Measurements from ENCODE around the gene KIFC1.

Gene KIFC1

DNA sequence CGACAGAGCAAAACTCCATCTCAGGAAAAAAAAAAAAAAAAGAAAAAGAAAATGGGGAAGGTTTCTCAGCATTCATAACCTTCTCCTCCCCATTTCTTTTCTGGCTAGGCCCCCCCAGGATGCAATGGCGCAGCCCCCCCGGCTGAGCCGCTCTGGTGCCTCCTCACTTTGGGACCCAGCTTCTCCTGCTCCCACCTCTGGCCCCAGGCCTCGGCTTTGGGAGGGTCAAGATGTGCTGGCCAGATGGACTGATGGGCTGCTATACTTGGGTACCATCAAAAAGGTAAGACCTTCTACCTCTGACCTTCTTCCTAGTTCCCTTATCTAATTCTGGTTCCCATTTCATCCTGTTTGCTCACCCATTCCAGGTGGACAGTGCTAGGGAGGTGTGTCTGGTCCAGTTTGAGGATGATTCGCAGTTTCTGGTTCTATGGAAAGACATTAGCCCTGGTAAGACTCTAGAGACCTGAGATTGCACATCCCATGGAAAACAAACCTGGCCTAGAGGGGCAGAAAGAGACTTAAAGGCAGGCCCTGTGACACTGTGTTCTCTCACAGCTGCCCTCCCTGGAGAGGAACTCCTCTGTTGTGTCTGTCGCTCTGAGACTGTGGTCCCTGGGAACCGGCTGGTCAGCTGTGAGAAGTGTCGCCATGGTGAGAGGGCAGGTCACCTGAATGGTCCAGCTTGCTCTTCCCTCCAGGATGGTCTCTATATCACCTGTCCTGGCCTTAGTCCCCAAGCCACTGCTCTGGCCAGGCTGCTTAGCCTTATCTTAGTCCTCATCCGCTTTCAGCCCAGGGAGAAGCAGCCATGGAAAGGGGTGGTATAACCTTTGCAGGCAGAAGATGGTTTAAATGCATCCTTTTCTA lies 20.8 kb downstream of the KIFC1 start:
- no peak for DNase-seq

DNA sequence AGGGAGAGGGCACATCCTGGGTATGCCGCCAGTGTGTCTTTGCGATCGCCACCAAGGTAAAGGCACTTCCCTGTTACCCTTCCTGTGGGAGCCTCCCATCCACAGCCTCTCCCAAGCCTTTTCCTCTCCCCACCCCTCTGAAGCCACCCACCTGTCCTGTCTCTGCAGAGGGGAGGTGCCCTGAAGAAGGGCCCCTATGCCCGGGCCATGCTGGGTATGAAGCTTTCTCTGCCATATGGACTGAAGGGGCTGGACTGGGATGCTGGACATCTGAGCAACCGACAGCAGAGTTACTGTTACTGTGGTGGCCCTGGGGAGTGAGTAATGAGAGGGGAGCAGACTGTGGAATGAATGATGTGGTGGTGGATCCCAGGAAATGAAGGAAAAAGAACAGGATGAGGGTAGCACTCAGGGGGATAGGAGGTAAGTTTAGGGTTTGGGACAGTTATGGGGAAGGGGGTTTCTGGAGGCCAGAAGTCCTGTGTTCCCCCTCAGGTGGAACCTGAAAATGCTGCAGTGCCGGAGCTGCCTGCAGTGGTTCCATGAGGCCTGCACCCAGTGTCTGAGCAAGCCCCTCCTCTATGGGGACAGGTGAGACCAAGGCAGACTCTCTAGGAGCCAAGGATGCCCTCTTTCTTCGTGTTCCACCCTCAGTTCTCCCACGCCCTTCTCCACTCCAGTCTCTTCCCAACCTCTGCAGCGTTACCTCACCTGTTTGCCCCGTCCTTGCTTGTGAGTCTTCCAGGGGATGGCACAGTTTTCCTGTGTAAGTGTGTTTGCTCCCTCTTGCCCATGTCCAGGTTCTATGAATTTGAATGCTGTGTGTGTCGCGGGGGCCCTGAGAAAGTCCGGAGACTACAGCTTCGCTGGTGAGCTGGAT lies 21.9 kb downstream of the KIFC1 start:
- DNase-seq, result no peak

DNA sequence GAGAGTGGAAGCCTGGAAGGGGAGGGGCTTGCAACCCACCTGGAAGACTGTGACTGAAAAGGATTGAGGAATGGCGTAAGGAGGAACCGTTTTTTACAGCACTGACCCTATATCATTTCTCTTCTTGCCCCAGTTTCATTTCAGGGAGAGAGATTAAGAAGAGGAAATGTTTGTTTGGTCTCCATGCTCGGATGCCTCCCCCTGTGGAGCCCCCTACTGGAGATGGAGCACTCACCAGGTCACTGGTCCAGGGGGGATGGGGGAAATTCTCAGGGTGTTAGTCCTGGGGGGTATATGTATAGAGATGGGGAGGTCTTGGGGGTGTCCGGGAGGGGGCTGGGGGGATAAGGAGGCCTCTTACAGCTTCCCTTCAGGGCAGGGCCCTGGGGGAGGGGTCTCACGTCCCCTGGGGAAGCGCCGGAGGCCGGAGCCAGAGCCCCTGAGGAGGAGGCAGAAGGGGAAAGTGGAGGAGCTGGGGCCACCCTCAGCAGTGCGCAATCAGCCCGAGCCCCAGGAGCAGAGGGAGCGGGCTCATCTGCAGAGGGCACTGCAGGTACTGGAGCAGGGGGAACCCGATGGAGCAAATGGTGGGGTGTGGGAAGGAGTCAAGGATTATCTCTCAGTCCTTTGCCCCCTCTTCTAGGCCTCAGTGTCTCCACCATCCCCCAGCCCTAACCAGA lies 23.1 kb downstream of the KIFC1 start:
- DNase-seq, result peak; percentile 30

DNA sequence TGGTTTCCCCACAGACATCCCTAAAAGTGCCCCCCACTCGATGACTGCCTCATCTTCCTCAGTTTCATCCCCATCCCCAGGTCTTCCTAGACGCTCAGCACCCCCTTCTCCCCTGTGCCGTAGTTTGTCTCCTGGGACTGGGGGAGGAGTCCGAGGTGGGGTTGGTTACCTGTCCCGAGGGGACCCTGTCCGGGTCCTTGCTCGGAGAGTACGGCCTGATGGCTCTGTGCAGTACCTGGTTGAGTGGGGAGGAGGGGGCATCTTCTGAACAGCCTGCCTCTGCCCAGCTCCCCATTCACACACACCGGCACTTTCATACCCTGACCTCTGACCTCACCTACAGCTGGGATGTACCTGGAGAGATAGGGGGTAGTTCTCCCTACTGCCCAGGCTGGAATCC lies 24.2 kb downstream of the KIFC1 start:
- DNase-seq, result no peak

DNA sequence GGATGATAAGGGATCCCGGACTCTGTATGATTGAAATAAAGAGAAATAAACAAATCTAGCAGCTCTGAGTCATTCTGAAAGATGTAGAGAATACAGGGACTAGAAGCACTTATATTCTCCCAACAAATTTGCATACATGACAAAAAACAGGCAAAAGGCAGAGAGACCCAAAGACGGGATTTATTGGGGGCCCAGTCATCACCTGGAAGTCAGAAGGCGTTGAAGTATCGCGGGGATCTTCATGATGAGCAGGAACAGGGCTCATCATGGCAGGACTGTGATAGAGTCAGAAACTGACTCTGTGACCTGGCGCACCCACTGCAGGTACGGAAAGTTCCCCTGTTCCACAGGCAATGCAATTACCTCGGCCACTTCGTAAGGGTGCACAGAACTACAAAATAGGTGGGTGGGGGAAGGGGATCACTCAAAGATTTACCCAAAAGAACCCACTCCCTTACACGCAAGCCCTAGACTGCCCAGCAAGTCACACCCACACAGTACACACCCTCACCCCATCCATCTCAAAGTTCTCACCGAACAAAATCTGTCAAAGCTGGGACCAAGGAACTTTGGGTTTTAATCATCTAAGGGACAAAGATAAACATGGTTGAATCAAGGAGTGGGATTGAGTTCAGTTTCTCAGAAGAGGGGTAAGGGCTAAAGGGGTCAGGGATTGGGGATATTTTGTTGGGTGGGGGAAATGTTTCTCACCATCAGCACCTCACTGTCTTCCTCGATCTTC lies 24.9 kb downstream of the KIFC1 start:
- no peak for DNase-seq

DNA sequence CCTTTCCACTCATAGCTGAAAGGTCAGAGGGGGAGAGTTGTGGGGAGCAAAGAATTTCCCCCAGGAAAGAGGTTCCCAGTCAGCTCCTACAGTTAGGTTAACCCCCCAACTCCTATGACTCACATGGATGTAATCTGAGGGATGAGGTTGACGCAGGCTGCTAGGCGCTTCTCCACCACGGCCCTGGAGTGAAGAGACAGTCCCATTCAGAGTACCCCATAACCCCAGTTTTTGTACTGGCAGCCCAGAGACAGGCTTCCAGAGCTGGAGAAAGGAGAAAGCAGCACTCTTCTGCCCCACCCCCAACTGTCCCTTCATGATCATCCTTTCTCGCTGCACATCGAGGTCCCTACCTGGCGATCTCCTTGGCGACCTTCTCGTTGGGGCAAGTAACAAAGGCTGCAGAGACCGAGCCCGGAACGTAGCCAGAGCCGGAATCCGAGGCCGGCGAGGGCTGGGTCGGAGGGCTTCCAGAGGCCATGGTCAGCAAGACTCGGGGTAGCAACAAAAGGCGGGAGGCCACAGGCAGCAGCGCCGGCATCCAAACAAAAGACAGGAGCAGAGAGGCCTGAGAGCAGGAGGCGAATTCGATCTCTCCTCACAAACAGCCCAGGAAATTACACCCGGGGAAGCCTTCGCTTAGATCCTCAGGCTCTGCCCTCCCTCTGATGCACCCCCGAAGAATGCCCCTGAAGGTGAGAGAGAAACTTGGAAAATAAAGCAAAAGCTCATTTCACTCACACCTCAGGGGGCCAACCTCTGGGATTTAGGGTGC lies 25.7 kb downstream of the KIFC1 start:
- peak; percentile 54 for DNase-seq

DNA sequence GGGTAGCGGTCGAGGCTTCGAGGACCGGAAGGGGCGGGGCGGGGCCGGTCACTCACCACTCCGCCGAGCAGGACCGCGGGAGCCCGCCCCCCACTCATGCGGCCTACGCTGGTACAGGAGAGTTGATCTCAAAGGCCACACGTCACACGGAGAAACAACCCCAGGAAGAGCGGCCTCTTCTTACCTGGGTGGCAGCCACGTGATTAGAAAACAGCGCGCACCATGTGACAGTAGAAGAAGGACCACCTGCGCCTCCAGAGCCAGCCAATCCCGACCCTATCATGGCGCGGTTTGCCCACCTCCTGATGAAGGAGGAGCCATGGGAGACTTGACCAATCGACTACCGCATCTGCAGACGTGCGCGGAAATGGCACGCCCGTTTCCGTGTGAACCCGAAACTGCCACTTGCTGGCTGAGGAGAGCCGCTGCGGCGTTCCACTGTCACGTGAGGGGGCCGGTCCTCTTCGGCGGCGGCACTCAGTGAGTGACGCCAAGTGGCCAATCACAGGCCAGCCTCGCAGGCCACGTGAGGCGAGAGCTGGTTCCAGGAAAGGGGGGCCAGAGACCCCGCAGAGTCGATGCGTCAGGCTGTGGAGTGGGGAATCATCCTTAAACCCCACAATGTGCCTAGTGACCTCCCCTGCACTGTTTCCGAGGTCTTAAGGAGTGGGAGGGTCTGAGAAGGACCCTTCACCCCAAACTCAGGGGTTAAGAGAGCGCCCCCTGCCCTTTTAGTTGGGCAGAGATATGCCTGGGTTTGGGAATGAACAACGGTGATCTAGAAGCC lies 26.5 kb downstream of the KIFC1 start, which contains the start of gene CUTA:
Gene CUTA (minus strand): TSS at position 205 of the 787 bp plus-strand sequence. CDS start 107 bp downstream, at position 98.
- DNase-seq, result peak; percentile 100

DNA sequence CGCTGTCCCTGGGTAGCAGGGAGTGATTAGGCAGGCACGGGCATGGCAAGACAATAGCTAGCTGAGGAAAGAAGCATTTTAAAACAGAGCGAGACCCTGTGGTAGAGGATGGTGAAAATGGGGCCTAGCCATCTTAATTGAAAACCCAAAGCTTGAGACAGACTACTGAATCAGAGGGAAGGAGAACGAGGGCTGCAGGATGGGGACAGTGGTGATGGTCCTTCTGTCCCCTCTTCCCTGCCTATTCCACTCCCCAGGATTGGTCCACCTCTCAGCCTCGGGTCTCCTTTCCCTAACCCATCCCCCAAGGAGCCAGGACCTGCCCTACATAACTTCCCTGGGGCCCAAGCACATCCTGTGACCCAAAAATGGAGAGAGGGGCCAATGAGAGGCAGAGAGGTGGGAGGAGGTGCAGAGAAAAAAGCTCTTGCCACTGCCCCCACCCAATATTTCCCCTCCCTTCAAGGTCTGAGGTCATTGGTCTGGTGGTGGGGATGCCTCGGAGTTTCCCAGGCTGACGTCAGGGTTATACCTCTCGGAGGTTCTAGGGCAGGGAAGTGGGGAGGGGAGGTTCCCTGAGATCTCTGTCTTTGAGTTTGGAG lies 27.2 kb downstream of the KIFC1 start:
- peak; percentile 50 for DNase-seq

DNA sequence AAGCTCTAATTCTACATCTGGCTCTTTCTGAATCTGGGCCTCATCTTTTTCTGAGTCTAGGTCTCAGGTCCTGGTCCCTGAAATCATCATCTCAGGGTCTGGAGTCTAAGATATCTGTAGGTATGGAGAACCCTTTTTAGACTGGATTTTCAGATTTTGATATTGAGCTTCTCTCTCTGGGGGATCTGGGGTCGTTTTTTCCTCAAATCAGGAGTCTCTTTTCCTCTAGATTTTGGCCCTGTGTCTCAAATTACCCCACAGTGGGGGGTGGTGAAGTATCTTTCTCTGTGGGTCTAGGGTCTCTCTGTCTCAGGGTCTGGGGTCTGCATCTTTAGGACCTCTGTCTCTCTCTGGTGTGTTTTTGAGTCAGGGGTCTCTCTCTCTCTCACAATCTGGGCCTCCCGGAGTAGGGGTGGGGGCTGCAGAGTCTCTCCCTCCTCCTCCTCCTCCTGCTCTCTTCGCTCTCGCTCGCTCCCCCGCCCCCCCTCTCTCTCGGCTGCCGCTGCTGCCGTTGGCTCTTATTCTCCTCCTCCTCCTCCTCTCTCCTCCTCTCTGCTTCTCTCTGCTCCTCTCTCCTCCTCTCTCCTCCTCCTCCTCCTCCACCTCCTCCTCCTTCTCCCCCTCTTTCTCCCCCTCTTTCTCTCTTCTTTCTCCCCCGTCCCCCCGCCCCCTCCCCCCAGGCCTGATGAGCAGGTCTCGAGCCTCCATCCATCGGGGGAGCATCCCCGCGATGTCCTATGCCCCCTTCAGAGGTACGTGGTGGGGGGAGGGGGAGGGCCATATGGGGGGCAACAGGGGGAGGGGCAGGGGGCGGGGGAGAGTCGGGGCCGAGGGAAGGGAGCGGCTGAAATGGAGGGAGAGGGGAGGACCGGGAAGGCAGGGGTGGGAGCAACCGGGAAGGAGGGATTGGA lies 28.2 kb downstream of the KIFC1 start, which contains the start of gene SYNGAP1:
Gene SYNGAP1 (plus strand): TSS at position 486 of the 911 bp plus-strand sequence. CDS start 200 bp downstream, at position 686.
- DNase-seq, result no peak

DNA sequence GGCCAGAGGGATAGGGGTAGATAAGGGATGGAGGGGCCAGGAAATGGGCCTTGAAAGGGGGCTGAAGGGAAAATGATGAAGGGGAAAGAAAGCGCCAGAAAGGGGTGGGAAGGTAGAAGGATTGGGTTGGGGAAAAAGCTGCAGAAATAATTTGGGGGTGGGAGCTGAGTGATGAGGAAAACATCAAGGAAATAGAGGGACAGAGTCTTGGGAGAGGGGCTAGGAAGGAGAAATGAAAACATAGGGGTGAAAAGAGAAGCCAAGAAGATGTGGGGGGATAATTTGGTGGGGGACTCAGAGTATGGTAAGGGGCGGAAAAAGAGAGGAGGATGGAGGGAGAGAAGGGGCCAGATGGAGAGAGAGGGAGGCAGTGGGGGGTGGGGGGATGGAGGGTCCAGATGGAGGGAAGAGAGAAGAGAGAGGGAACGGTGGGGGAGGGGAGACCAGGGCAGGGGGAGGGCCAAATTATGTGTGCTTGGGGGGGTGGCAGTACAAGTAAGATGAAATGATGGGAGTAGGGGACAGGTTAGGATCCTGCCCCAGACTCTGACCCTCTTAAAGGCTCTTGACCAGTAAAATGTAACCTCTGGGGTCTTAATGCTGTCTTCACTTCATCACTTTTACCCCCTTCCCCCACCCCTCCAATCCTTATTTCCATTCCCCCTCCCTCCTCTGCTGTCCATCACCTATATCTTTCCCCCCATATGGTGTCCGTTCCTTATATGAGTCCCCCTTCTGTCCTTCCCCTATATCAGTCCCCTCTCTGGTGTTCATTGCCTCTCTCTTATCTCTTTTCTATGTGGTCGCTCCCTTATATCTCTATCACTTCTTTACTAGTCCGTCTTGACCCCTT lies 29.1 kb downstream of the KIFC1 start:
- DNase-seq, result no peak

DNA sequence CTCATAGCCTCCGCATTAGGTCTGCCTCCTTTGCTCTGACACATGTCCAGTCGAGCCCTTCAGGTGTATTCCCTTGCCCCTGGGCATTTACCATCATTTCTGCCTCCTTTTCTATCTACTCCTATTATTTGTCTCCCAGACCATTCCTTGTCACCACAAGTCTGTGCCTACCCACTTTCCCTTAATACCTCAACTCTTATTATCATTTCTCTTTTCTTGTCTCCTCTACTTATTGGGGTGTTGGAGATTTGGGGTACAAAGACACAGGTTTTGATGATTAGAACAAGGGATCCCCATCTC lies 29.7 kb downstream of the KIFC1 start:
- no peak for DNase-seq

DNA sequence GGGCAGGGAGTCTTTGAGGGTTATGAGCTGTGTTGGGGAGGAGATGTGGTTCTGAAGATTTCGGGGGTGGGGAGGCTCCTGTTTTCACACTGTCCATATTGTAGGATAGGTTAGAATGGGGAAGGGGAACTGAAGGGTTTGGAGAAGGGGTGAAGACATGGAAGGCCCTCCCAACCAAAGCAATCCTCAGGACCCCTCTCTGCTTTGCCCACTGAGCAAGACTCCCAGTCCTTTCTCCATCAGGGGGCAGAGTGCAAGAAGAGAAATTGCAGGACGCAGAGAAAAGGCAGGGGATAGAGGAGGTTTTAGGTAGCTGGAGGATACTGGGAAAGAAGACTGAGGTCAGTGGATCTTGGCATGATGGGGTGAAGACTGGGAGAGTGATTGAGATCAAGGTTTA lies 32.2 kb downstream of the KIFC1 start:
- DNase-seq, result no peak

DNA sequence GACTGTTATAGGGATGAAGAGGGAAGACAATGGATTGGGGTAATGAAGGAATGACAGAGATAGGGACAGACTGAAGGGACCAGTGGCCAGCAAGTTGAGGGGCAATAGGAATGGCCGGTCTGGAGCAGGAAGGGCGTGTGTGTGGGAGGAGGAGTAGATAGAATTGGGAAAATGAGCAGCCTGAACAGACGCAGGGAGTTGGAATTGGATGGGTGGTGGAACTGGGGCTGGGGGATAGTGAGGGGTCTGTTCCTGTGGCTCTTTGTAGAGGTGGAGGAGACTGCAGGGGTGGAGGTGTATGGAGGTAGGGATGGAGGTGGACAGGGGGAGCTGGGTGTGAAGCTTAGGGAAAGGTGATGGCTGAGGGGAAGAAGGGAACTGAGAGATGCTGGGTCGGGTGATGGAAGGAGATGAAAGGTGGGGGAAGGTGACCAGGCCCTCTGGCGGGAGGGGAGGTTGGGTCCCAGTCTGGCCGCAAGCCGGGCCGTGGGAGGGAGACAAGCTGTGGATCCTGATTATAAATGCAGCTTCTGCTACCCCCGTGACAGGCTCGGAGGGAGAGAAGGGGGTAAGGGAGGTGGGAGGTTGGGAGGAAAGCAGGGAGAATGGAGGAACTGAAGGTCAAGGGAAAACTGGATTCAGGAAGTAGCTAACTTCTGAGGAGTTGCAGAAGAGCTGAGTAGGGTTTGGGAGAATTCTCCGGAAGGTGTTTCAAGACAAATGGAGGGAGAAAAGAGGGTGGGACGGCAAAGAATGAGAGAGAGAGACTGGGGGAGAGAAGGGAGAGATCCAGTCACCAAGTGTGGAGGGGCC lies 33.4 kb downstream of the KIFC1 start:
- DNase-seq, result peak; percentile 24

DNA sequence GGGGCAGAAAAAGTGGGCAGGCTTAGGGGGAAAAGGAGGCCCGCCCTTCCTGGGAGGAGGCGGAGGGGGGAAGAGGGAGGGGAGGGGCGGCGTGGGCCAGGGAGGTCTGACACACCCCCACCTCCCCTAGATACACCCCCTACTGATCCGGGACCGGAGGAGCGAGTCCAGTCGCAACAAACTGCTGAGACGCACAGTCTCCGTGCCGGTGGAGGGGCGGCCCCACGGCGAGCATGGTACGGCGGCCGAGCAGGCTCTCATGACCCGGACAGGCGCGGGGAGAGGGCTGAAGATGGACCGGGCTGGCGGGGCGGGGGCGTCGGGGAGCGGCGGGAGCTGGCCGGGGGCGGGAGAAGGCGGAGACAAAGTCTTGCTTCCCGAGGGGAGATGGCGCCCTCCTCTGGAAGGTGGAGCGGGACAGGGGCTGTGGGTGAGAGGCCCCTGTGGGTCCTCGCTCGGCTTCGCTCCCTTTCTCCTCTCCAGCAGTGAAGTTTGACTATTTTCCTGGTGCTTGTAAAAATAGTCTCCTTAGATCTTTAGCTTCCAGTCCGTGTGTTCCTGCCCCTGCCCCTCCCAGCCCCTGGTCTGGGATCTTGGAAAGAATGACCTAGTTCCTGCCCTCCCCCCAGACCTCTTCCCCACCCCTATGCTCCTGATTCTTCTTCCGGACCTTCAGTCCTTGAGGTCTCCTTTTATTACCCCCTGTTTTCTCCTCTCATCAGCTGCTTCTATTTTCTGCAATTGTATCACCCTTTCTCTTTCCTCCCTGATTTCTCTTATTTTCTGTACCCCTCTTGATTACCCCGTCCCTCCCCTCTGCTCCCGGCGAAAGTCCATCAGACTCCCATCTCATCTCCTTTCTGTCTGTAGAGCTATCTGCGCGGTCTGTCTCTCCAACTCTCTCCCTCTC lies 34.3 kb downstream of the KIFC1 start:
- DNase-seq, result peak; percentile 59

DNA sequence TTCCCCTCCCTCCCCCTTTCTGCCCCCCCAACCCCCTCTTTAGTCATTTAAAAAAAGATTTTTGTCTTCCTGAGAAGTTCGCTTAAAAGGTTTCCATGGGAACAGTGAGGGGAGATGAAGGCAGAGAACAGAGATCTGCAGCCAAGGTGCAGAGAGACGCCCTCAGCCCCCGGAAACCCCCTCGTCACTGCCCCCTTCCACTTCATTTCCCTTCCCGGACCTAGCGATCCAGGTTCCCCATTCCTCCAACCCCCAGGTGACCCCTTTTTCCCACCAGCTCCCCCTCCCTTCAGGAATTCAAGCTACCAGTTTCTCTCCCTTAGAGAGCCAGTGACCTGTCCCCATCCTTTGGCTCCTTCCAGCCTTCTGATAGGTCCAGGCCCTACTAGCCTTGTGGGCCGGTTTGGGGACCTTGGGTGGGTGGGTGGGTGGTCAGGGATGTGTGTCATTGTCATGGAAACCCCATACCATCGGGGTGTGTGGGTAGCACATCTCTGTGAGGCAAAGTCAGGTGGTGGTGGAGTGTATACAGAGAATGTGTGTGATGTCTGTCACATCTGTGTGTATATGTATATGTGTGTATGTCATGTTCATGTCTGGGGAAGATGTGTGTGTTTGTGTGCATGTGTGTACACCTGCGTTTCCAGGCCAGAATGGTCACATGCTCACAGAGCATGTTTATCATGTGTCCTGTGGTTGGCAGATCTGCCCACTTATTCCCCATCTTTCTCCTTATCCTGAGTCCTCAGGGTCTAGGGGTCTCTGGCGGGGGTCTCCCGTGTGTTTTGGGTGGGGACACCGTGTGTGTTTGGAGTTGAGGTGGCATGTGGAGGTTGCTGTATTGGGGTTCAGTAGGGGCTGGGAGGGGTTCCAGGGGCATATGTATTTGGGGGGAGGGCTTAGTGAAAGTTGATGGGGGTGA lies 35.2 kb downstream of the KIFC1 start:
- DNase-seq, result no peak

All from inflammatory macrophage treated with lipopolysaccharide for 4 hours (primary cell).